CD14-positive monocyte (primary cell): ENCODE data around the gene RIT2. TPM values are rescaled to one million over a fixed set of nuclear protein-coding genes. Genes with fewer than 3 reads are reported as not detected.

Experiments used
- DNase-seq, 3 donors: peaks; one replicate each; pipeline ENCODE4 v3.0.0-alpha.2; 2011 to 2022
- H2AFZ ChIP-seq: 2 replicates; pipeline ENCODE4 v1.6.0; 2012; ENCODE audit warnings: mild to moderate bottlenecking, low read depth, low read length, inconsistent platforms; ENCODE audit not compliant: insufficient read depth, poor library complexity, severe bottlenecking
- H3K27ac ChIP-seq, 2 donors: 1 replicate in 1 of 2; 2 replicates in 1 of 2; pipeline ENCODE4 v1.5.1; 2012 to 2013; ENCODE audit warnings: low read length in 2 of 2, control low read depth in 1 of 2, inconsistent platforms in 1 of 2, low read depth in 1 of 2, mild to moderate bottlenecking in 1 of 2
- H3K27me3 ChIP-seq, 2 donors: one replicate each; pipeline versions ENCODE4 v1.6.0 to v1.6.1; 2011 to 2013; ENCODE audit warnings: low read length in 2 of 2; ENCODE audit not compliant: control insufficient read depth in 2 of 2, insufficient read depth in 2 of 2
- H3K36me3 ChIP-seq, 2 donors: replicated peaks in 1 of 2; 1 replicate in 1 of 2; 2 replicates in 1 of 2; pipeline versions ENCODE4 v1.5.1 to v1.6.1; 2012 to 2013; ENCODE audit warnings: low read length in 2 of 2, control low read depth in 1 of 2, inconsistent platforms in 1 of 2, mild to moderate bottlenecking in 1 of 2; ENCODE audit not compliant: insufficient read depth in 2 of 2, control insufficient read depth in 1 of 2
- H3K4me1 ChIP-seq, 2 donors: 1 replicate in 1 of 2; 2 replicates in 1 of 2; pipeline versions ENCODE4 v1.5.1 to v1.6.1; 2012 to 2013; ENCODE audit warnings: low read length in 2 of 2, control low read depth in 1 of 2, inconsistent platforms in 1 of 2, mild to moderate bottlenecking in 1 of 2, moderate library complexity in 1 of 2; ENCODE audit not compliant: insufficient read depth in 2 of 2, control insufficient read depth in 1 of 2
- H3K4me2 ChIP-seq: replicated peaks from 2 replicates; pipeline ENCODE3; 2012; ENCODE audit warnings: low read length, moderate library complexity, mild to moderate bottlenecking; ENCODE audit not compliant: poor library complexity, severe bottlenecking; ENCODE audit errors: extremely low read depth
- H3K4me3 ChIP-seq, 3 experiments: fragments of 200-600 bp in 1 of 3; sonication (generic) in 1 of 3; replicated peaks in 1 of 3; 1 replicate in 2 of 3; 2 replicates in 1 of 3; pipeline ENCODE4 v1.5.1; 2011 to 2013; ENCODE audit warnings: low read length in 3 of 3, mild to moderate bottlenecking in 3 of 3, control low read depth in 2 of 3, low read depth in 2 of 3, inconsistent platforms in 1 of 3, moderate library complexity in 1 of 3
- H3K79me2 ChIP-seq: 2 replicates; pipeline ENCODE4 v1.6.0; 2012; ENCODE audit warnings: mild to moderate bottlenecking, control low read depth, inconsistent platforms, low read length, moderate library complexity; ENCODE audit not compliant: insufficient read depth
- H3K9ac ChIP-seq: 2 replicates; pipeline ENCODE4 v1.6.0; 2017; ENCODE audit warnings: low read length, mild to moderate bottlenecking; ENCODE audit not compliant: insufficient read depth, poor library complexity, severe bottlenecking
- H3K9me3 ChIP-seq, 2 donors: replicated peaks in 1 of 2; 1 replicate in 1 of 2; 2 replicates in 1 of 2; pipeline versions ENCODE4 v1.5.1 to v1.6.1; 2012 to 2013; ENCODE audit warnings: low read length in 2 of 2, control low read depth in 1 of 2; ENCODE audit not compliant: control insufficient read depth in 1 of 2, insufficient read depth in 1 of 2
- H4K20me1 ChIP-seq: 2 replicates; pipeline ENCODE4 v1.6.0; 2012; ENCODE audit warnings: mild to moderate bottlenecking, low read length, control low read depth, moderate library complexity; ENCODE audit not compliant: insufficient read depth
- H3K27ac Mint-ChIP-seq, 7 donors: one replicate each; pipeline ENCODE4 v1.8.0; 2020; ENCODE audit warnings: mild to moderate bottlenecking in 7 of 7, mixed read lengths in 7 of 7, moderate library complexity in 6 of 7, inconsistent platforms in 2 of 7
- H3K27me3 Mint-ChIP-seq, 3 donors: one replicate each; pipeline ENCODE4 v1.8.0; 2021 to 2022; ENCODE audit warnings: low read depth in 3 of 3, mild to moderate bottlenecking in 3 of 3, mixed read lengths in 3 of 3, moderate library complexity in 3 of 3, inconsistent platforms in 1 of 3
- H3K36me3 Mint-ChIP-seq, 2 donors: one replicate each; pipeline ENCODE4 v1.8.0; 2020; ENCODE audit warnings: mixed read lengths in 2 of 2, inconsistent platforms in 1 of 2, mild to moderate bottlenecking in 1 of 2
- H3K4me1 Mint-ChIP-seq: one replicate; pipeline ENCODE4 v1.8.0; 2020; ENCODE audit warnings: mild to moderate bottlenecking, mixed read lengths
- H3K4me3 Mint-ChIP-seq, 2 donors: one replicate each; pipeline ENCODE4 v1.8.0; 2020; ENCODE audit warnings: mild to moderate bottlenecking in 2 of 2, mixed read lengths in 2 of 2, moderate library complexity in 1 of 2
- H3K9me3 Mint-ChIP-seq, 7 donors: one replicate each; pipeline ENCODE4 v1.8.0; 2020 to 2022; ENCODE audit warnings: mixed read lengths in 7 of 7, mild to moderate bottlenecking in 6 of 7, moderate library complexity in 6 of 7, inconsistent platforms in 2 of 7
- WGBS: methylation state at CpG from one replicate; pipeline ENCODE4 v1.1.5; 2013; ENCODE audit warnings: missing lambda C conversion rate; ENCODE audit not compliant: insufficient coverage; 5-methylcytosine and 5-hydroxymethylcytosine counted together
- intact Hi-C, 2 donors: fragments of 100-400 bp; cut with micrococcal nuclease; formaldehyde crosslinking; loops; one replicate each; pipeline versions ENCODE4 v1.15.0 to v1.15.1; 2023
- polyA plus RNA-seq, 3 donors: library from polyadenylated mRNA; depleted of rRNA in 1 of 3; unstranded in 2 of 3; stranded (reverse) in 1 of 3; fragments of 300-500 nt in 2 of 3; fragments of >200 nt in 1 of 3; fragmentation: Illumina TruSeq in 2 of 3; gene quantifications; 1 replicate in 2 of 3; 2 replicates in 1 of 3; pipeline ENCODE4 v1.2.3, GENCODE V29; 2012 to 2021
- TF ChIP-seq, protein P1 (sequence below): fragments of 200-600 bp; IDR thresholded peaks from one replicate; pipeline ENCODE4 v1.8.0; 2022; ENCODE audit warnings: antibody characterized with exemption, mild to moderate bottlenecking

The RIT2 gene
- polyA plus RNA-seq, 3 donors: not detected

GRCh38 chr18:42922363-42922762, 193.1 kb downstream of the RIT2 start:
- Mint-ChIP-seq H3K27me3 (no peaks in the 10 kb centered on the region), H3K4me1 (no peaks in the 10 kb centered on the region), H3K36me3 (no peaks in the 10 kb centered on the region), H3K27ac (no peak overlapping the region), H3K9me3 (peaks cover 0 to 2% (median 0%) of the 10 kb centered on the region in 7 donors), H3K4me3 (no peak overlapping the region)
- no peak for DNase-seq
- Histone ChIP-seq H3K79me2 (no peaks in the 10 kb centered on the region), H3K4me1 (no peaks in the 10 kb centered on the region), H3K36me3 (no peaks in the 10 kb centered on the region), H3K27ac (no peak overlapping the region), H3K4me2 (no peak overlapping the region), H2AFZ (no peak overlapping the region), H4K20me1 (no peaks in the 10 kb centered on the region), H3K27me3 (no peaks in the 10 kb centered on the region), H3K9me3 (no peaks in the 10 kb centered on the region), H3K9ac (no peak overlapping the region), H3K4me3 (no peak overlapping the region)
- TF ChIP-seq, protein P1, sequence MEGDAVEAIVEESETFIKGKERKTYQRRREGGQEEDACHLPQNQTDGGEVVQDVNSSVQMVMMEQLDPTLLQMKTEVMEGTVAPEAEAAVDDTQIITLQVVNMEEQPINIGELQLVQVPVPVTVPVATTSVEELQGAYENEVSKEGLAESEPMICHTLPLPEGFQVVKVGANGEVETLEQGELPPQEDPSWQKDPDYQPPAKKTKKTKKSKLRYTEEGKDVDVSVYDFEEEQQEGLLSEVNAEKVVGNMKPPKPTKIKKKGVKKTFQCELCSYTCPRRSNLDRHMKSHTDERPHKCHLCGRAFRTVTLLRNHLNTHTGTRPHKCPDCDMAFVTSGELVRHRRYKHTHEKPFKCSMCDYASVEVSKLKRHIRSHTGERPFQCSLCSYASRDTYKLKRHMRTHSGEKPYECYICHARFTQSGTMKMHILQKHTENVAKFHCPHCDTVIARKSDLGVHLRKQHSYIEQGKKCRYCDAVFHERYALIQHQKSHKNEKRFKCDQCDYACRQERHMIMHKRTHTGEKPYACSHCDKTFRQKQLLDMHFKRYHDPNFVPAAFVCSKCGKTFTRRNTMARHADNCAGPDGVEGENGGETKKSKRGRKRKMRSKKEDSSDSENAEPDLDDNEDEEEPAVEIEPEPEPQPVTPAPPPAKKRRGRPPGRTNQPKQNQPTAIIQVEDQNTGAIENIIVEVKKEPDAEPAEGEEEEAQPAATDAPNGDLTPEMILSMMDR: no peak
- intact Hi-C loops: no loop called here
- 60% methylated on average over 1 of the region's 3 CpGs for WGBS

DNA sequence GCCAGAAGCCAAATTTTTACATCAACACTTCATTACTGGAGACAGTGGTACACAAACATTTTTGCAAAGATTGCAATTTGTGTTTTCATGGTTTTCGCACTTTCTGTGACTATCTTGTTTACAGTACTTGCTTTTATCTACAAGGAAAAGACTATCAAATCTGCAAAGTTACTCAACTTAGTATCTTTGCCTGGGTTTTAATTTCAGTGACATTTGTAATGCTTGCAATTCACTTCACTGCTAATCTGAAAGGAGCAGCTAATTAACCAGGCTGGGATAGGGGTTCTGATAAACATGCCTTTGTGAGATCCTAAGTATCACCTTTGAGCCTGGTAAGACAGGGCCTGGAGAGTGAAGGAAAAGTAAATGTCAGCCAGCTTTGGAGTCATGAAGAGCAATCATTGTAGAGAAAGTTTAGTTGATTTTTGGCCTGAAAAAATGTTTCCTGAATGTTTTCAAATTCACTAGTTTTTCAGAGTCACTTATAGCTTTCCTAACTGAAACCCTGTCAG, 194.2 kb downstream of the RIT2 start:
- no peak for DNase-seq
- Histone ChIP-seq H3K4me2 (no peak overlapping the region), H4K20me1 (no peaks in the 10 kb centered on the region), H3K9me3 (no peaks in the 10 kb centered on the region), H3K36me3 (no peaks in the 10 kb centered on the region), H3K9ac (no peak overlapping the region), H3K4me3 (no peak overlapping the region), H3K27ac (no peak overlapping the region), H3K27me3 (no peaks in the 10 kb centered on the region), H3K4me1 (no peaks in the 10 kb centered on the region), H2AFZ (no peak overlapping the region), H3K79me2 (no peaks in the 10 kb centered on the region)
- no peaks in the 10 kb centered on the region for H3K27me3 Mint-ChIP-seq
- H3K4me1 Mint-ChIP-seq: no peaks in the 10 kb centered on the region
- peaks cover 0 to 2% (median 0%) of the 10 kb centered on the region in 7 donors for H3K9me3 Mint-ChIP-seq
- intact Hi-C loops: no loop called here
- H3K4me3 Mint-ChIP-seq: no peak overlapping the region
- TF ChIP-seq, protein P1: no peak
- no peak overlapping the region for H3K27ac Mint-ChIP-seq
- H3K36me3 Mint-ChIP-seq: no peaks in the 10 kb centered on the region
- no CpG with 5 or more reads among the region's 1 CpG for whole genome bisulfite sequencing
